C4-2B (cell line): ENCODE data around the gene TNFRSF12A.

Experiments
- CTCF ChIP-seq: fragments of 450-650 bp; conservative IDR thresholded peaks from 2 replicates; pipeline ENCODE4 v1.5.1; 2017; ENCODE audit warnings: mild to moderate bottlenecking
- ZFX ChIP-seq: fragments of 450-650 bp; IDR thresholded peaks from 2 replicates; pipeline ENCODE4 v1.6.1; 2017

GRCh38 chr16:3056336-3057180, 36.4 kb downstream of the TNFRSF12A start:
- TF ChIP-seq CTCF, result no peak
- TF ChIP-seq ZFX, result no peak
